ENCODE results near the gene PPP1R14B. TPM values are rescaled to one million over a fixed set of nuclear protein-coding genes. Genes with fewer than 3 reads are reported as not detected.
A peak's percentile ranks its signal among the peaks of the same experiment; 100 is the strongest.

PPP1R14B gene
- total and polyA plus RNA-seq, 2 of the 13 experiments (the other 11 are each of a cell fraction or from before 2014, with no cell fraction given), result 110 to 148 TPM

DNA sequence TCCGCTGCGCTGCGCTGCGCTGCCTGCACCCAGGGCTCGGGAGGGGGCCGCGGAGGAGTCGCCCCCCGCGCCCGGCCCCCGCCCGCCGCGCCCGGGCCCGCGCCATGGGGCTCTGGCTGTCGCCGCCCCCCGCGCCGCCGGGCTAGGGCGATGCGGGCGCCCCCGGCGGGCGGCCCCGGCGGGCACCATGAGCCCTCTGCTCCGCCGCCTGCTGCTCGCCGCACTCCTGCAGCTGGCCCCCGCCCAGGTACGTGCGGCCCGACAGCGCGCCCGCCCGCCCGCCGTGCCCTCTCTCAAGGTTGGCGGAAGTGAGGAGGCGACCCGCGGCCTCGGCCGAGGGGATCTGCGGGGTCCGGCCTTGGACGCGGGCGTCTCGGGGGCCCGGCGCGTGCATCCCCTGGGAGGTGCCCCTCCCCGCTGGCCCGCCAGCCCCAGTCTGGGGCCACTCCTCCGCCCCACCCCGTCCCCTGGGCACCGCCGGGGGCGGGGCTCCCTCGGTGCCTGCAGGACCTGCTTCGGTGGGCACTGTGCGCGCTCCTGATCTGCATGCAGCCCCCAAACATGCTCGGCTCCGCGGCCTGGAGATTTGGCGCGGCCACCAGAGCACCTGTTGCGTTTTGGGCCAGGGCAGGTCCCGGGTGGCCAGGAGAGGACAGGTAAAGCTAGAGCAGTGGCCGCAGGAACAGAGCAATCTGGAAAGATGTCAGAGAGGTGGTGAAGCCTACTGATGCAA is 11.9 kb downstream of the PPP1R14B start (continued):
- TF ChIP-seq, protein P1, sequence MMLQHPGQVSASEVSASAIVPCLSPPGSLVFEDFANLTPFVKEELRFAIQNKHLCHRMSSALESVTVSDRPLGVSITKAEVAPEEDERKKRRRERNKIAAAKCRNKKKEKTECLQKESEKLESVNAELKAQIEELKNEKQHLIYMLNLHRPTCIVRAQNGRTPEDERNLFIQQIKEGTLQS (CRISPR knock-in tag; IDR thresholded peaks at IDR 0.05), result no peak
- TF ChIP-seq, protein P2, sequence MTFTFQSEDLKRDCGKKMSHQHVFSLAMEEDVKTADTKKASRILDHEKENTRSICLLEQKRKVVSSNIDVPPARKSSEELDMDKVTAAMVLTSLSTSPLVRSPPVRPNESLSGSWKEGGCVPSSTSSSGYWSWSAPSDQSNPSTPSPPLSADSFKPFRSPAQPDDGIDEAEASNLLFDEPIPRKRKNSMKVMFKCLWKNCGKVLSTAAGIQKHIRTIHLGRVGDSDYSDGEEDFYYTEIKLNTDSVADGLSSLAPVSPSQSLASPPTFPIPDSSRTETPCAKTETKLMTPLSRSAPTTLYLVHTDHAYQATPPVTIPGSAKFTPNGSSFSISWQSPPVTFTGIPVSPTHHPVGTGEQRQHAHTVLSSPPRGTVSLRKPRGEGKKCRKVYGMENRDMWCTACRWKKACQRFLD (CRISPR knock-in tag; IDR thresholded peaks at IDR 0.05; ENCODE audit: borderline replicate concordance), result no peak
- TF ChIP-seq, protein P3, sequence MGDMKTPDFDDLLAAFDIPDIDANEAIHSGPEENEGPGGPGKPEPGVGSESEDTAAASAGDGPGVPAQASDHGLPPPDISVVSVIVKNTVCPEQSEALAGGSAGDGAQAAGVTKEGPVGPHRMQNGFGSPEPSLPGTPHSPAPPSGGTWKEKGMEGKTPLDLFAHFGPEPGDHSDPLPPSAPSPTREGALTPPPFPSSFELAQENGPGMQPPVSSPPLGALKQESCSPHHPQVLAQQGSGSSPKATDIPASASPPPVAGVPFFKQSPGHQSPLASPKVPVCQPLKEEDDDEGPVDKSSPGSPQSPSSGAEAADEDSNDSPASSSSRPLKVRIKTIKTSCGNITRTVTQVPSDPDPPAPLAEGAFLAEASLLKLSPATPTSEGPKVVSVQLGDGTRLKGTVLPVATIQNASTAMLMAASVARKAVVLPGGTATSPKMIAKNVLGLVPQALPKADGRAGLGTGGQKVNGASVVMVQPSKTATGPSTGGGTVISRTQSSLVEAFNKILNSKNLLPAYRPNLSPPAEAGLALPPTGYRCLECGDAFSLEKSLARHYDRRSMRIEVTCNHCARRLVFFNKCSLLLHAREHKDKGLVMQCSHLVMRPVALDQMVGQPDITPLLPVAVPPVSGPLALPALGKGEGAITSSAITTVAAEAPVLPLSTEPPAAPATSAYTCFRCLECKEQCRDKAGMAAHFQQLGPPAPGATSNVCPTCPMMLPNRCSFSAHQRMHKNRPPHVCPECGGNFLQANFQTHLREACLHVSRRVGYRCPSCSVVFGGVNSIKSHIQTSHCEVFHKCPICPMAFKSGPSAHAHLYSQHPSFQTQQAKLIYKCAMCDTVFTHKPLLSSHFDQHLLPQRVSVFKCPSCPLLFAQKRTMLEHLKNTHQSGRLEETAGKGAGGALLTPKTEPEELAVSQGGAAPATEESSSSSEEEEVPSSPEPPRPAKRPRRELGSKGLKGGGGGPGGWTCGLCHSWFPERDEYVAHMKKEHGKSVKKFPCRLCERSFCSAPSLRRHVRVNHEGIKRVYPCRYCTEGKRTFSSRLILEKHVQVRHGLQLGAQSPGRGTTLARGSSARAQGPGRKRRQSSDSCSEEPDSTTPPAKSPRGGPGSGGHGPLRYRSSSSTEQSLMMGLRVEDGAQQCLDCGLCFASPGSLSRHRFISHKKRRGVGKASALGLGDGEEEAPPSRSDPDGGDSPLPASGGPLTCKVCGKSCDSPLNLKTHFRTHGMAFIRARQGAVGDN (CRISPR knock-in tag; IDR thresholded peaks at IDR 0.05), result peak; percentile 69
- no peak for TF ChIP-seq SMARCC2 (IDR thresholded peaks at IDR 0.05)
- TF ChIP-seq MXI1 (IDR thresholded peaks at IDR 0.05; ENCODE audit: borderline replicate concordance, low read depth, low read length), result peak; percentile 56; the same call in 1 of the 3 replicates
- peak; percentile 42; the same call in 1 of the 2 replicates for TF ChIP-seq KDM5B (CRISPR knock-in tag; IDR thresholded peaks at IDR 0.05; ENCODE audit: borderline replicate concordance)
- TF ChIP-seq ZNF430 (CRISPR knock-in tag; IDR thresholded peaks at IDR 0.05), result no peak; the same call in 1 of the 2 replicates
- TF ChIP-seq, protein P4, sequence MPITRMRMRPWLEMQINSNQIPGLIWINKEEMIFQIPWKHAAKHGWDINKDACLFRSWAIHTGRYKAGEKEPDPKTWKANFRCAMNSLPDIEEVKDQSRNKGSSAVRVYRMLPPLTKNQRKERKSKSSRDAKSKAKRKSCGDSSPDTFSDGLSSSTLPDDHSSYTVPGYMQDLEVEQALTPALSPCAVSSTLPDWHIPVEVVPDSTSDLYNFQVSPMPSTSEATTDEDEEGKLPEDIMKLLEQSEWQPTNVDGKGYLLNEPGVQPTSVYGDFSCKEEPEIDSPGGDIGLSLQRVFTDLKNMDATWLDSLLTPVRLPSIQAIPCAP (CRISPR knock-in tag; IDR thresholded peaks at IDR 0.05; ENCODE audit: low read depth), result no peak
- TF ChIP-seq, protein P5, sequence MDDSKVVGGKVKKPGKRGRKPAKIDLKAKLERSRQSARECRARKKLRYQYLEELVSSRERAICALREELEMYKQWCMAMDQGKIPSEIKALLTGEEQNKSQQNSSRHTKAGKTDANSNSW (CRISPR knock-in tag; IDR thresholded peaks at IDR 0.05; ENCODE audit: borderline replicate concordance), result no peak
- no peak for TF ChIP-seq RFX3 (CRISPR knock-in tag; IDR thresholded peaks at IDR 0.05)
- TF ChIP-seq, protein P6, sequence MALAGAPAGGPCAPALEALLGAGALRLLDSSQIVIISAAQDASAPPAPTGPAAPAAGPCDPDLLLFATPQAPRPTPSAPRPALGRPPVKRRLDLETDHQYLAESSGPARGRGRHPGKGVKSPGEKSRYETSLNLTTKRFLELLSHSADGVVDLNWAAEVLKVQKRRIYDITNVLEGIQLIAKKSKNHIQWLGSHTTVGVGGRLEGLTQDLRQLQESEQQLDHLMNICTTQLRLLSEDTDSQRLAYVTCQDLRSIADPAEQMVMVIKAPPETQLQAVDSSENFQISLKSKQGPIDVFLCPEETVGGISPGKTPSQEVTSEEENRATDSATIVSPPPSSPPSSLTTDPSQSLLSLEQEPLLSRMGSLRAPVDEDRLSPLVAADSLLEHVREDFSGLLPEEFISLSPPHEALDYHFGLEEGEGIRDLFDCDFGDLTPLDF (CRISPR knock-in tag; IDR thresholded peaks at IDR 0.05), result no peak
- no peak for TF ChIP-seq ZNF792 (CRISPR knock-in tag; IDR thresholded peaks at IDR 0.05)
- TF ChIP-seq HNF4G (IDR thresholded peaks at IDR 0.05; ENCODE audit: borderline replicate concordance, low read depth, low read length), result no peak
- TF ChIP-seq HNF4G (CRISPR knock-in tag; IDR thresholded peaks at IDR 0.05; ENCODE audit: borderline replicate concordance, low read depth), result no peak; the same call in 1 of the 2 replicates
- TF ChIP-seq POLR2A (IDR thresholded peaks at IDR 0.05; ENCODE audit: insufficient read depth in 1 of 2, low read depth in 2 of 2, low read length in 2 of 2), result no peak
- no peak for TF ChIP-seq ELF4 (CRISPR knock-in tag; IDR thresholded peaks at IDR 0.05; ENCODE audit: borderline replicate concordance)
- TF ChIP-seq ZNF724P (CRISPR knock-in tag; IDR thresholded peaks at IDR 0.05; ENCODE audit: borderline replicate concordance), result no peak
- TF ChIP-seq FOXK1 (CRISPR knock-in tag; IDR thresholded peaks at IDR 0.05; ENCODE audit: borderline replicate concordance, low read depth), result no peak
- TF ChIP-seq FOSL2 (CRISPR knock-in tag; IDR thresholded peaks at IDR 0.05), result no peak
- no peak for TF ChIP-seq ZNF550 (CRISPR knock-in tag; IDR thresholded peaks at IDR 0.05; ENCODE audit: borderline replicate concordance)
- no peak for TF ChIP-seq ZNF567 (CRISPR knock-in tag; IDR thresholded peaks at IDR 0.05; ENCODE audit: borderline replicate concordance)
- TF ChIP-seq NFIB (CRISPR knock-in tag; IDR thresholded peaks at IDR 0.05; ENCODE audit: borderline replicate concordance), result no peak
- no peak for TF ChIP-seq RFXANK (CRISPR knock-in tag; IDR thresholded peaks at IDR 0.05)

Measured in HepG2 (cell line).